ENCODE data around the gene ETHE1. TPM values are rescaled to one million over a fixed set of nuclear protein-coding genes. Genes with fewer than 3 reads are reported as not detected.
A peak's percentile ranks its signal among the peaks of the same experiment; 100 is the strongest.

ETHE1 gene
- total RNA-seq, 2 donors from 2014 or later: 13.0 to 15.2 TPM

DNA sequence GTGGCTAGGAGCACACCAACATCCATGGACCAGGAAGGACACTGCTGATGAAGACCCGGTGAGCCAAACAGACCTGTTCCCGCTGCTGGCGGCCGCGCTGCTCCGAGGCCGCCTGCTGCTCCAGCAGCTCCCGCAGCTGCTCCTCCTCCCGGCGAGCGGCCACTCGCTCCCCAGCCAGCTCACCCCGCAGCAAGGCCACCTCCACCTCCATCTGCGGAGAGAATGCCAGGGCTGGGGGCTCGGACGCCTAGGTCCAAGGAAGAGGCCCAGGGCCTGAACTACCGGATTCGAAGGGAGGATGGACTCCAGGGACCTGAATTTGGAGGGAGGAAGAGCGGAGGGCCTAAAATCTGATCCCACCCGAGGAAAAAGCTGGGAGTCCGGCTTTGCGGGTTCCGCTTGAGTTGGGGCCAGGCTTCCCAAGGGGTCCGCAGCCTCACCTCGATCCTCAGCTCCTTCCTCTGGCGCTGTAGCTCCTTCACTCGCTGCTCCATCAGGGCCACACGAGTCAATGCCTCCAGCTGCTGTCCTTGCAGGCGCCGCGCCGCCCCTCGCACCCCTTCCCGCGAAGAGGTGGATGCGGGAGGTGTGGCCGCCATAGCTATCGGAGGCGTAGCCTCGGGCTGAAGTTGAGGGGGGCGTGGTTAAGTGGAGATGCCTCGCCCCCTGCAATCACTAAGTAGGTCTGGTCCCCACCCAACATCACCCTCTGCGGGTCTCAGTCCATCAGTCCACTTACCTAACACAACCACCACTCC lies 25.2 kb downstream of the ETHE1 start:
- Mint-ChIP-seq H3K4me1 (peaks cover 3% of the 10 kb centered on the region), H3K36me3 (ENCODE audit: low read depth) (peaks cover 7% of the 10 kb centered on the region), H3K9me3 (no peaks in the 10 kb centered on the region), H3K27me3 (ENCODE audit: insufficient read depth) (peaks cover 37% of the 10 kb centered on the region), H3K27ac (no peak overlapping the region), H3K4me3 (peak overlapping the region; percentile 24)
- H3K9me3 ChIP-seq (ENCODE audit: control insufficient read depth, low read length): no peaks in the 10 kb centered on the region
- H3K36me3 ChIP-seq (ENCODE audit: control insufficient read depth, insufficient read depth, low read length): no peaks in the 10 kb centered on the region
- WGBS, 2 experiments (ENCODE audit: insufficient coverage in 1 of 2, insufficient read length in 1 of 2): 87 to 96% methylated on average over 29 to 43 of the region's 43 CpGs
- no peak overlapping the region for H3K27ac ChIP-seq (ENCODE audit: low read depth, low read length)
- no peak overlapping the region for H3K4me3 ChIP-seq (ENCODE audit: low read length)
- H3K27me3 ChIP-seq (ENCODE audit: control insufficient read depth, insufficient read depth, low read length, poor library complexity, severe bottlenecking): no peaks in the 10 kb centered on the region
- H3K9ac ChIP-seq (ENCODE audit: extremely low read depth, low read length, poor library complexity, severe bottlenecking): no peak overlapping the region
- TF ChIP-seq, protein P1, sequence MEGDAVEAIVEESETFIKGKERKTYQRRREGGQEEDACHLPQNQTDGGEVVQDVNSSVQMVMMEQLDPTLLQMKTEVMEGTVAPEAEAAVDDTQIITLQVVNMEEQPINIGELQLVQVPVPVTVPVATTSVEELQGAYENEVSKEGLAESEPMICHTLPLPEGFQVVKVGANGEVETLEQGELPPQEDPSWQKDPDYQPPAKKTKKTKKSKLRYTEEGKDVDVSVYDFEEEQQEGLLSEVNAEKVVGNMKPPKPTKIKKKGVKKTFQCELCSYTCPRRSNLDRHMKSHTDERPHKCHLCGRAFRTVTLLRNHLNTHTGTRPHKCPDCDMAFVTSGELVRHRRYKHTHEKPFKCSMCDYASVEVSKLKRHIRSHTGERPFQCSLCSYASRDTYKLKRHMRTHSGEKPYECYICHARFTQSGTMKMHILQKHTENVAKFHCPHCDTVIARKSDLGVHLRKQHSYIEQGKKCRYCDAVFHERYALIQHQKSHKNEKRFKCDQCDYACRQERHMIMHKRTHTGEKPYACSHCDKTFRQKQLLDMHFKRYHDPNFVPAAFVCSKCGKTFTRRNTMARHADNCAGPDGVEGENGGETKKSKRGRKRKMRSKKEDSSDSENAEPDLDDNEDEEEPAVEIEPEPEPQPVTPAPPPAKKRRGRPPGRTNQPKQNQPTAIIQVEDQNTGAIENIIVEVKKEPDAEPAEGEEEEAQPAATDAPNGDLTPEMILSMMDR (conservative IDR thresholded peaks at IDR 0.05): no peak
- DNase-seq: peak; percentile 87
- H3K4me1 ChIP-seq (ENCODE audit: control insufficient read depth, insufficient read depth, low read length): no peaks in the 10 kb centered on the region

DNA sequence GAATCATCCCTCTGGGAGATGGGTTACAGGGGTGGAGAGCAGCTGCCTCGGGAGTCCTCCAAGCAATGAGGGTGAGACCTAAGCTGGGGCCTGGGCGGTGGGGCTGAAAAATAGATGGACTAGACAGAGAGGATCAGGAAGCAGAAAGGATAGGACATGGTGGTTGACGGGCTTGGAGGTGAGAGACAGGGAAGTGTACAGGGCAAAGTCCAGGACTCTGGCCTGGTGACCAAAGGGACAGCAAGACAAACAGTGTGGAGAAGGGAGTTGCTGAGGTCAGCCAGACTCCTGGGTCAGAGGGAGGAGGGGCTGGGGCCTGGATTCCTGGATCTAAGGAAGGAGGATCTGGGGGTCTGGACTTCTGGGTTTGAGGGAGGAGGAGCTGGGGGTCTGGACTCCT lies 28.0 kb downstream of the ETHE1 start:
- H3K4me3 ChIP-seq (ENCODE audit: low read length): no peak overlapping the region
- Mint-ChIP-seq H3K4me3 (no peak overlapping the region), H3K27me3 (ENCODE audit: insufficient read depth) (peaks cover 30% of the 10 kb centered on the region), H3K36me3 (ENCODE audit: low read depth) (peaks cover 6% of the 10 kb centered on the region), H3K9me3 (no peaks in the 10 kb centered on the region), H3K4me1 (peaks cover 3% of the 10 kb centered on the region), H3K27ac (no peak overlapping the region)
- no peak overlapping the region for H3K27ac ChIP-seq (ENCODE audit: low read depth, low read length)
- no peak for DNase-seq
- no peaks in the 10 kb centered on the region for H3K9me3 ChIP-seq (ENCODE audit: control insufficient read depth, low read length)
- H3K27me3 ChIP-seq (ENCODE audit: control insufficient read depth, insufficient read depth, low read length, poor library complexity, severe bottlenecking): no peaks in the 10 kb centered on the region
- no peaks in the 10 kb centered on the region for H3K4me1 ChIP-seq (ENCODE audit: control insufficient read depth, insufficient read depth, low read length)
- no peaks in the 10 kb centered on the region for H3K36me3 ChIP-seq (ENCODE audit: control insufficient read depth, insufficient read depth, low read length)
- TF ChIP-seq, protein P1 (conservative IDR thresholded peaks at IDR 0.05): no peak
- H3K9ac ChIP-seq (ENCODE audit: extremely low read depth, low read length, poor library complexity, severe bottlenecking): no peak overlapping the region
- WGBS, 2 experiments (ENCODE audit: insufficient coverage in 1 of 2, insufficient read length in 1 of 2): 89 to 90% methylated on average over 3 of the region's 3 CpGs

DNA sequence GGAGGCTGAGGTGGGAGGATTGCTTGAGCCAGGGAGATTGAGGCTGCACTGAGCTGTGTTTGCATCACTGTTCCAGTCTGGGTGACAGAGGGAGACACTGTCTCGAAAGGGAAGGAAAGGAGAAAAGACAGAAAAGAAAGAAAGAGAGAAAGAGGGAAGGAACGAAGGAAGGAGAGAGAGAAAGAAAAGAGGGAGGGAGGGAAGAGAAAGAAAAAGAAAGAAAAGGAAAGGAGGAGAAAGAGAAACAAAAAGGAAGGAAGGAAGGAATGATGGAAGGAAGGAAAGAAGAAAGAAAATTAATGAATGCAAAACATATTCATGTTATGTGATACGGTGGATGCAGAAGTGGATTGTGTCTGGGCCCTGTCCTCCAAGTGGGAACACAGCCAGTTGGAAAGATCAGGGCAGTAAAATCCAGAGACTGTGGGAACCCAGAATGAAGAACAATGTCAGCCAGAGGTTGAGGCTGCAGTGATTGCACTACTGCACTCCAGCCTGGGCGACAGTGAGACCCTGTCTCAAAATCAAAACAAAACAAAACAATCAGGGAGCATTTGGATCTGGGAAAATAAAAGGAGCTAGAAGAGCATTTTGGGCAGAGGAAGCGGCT lies 28.7 kb downstream of the ETHE1 start:
- Histone ChIP-seq H3K4me3 (ENCODE audit: low read length) (no peak overlapping the region), H3K9me3 (ENCODE audit: control insufficient read depth, low read length) (no peaks in the 10 kb centered on the region), H3K27me3 (ENCODE audit: control insufficient read depth, insufficient read depth, low read length, poor library complexity, severe bottlenecking) (no peaks in the 10 kb centered on the region), H3K9ac (ENCODE audit: extremely low read depth, low read length, poor library complexity, severe bottlenecking) (no peak overlapping the region), H3K27ac (ENCODE audit: low read depth, low read length) (no peak overlapping the region), H3K4me1 (ENCODE audit: control insufficient read depth, insufficient read depth, low read length) (no peaks in the 10 kb centered on the region), H3K36me3 (ENCODE audit: control insufficient read depth, insufficient read depth, low read length) (no peaks in the 10 kb centered on the region)
- Mint-ChIP-seq H3K27me3 (ENCODE audit: insufficient read depth) (peaks cover 24% of the 10 kb centered on the region), H3K27ac (no peak overlapping the region), H3K4me1 (no peaks in the 10 kb centered on the region), H3K9me3 (no peaks in the 10 kb centered on the region), H3K36me3 (ENCODE audit: low read depth) (peaks cover 6% of the 10 kb centered on the region), H3K4me3 (no peak overlapping the region)
- TF ChIP-seq, protein P1 (conservative IDR thresholded peaks at IDR 0.05): no peak
- WGBS, 2 experiments (ENCODE audit: insufficient coverage in 1 of 2, insufficient read length in 1 of 2): 91 to 94% methylated on average over 4 to 5 of the region's 5 CpGs
- DNase-seq: no peak

Data from endodermal cell (in vitro differentiated cells).